ENCODE results near the gene SF1.

- TF ChIP-seq CTCF (conservative IDR thresholded peaks at IDR 0.05; ENCODE audit: low read depth, low read length) = no peak
- no peak for TF ChIP-seq EZH2 (IDR thresholded peaks at IDR 0.05; ENCODE audit: borderline replicate concordance, low read depth, low read length, poor library complexity, severe bottlenecking)
Measured at GRCh38 chr11:64789331-64790204, 11.2 kb upstream of the SF1 start.
